GM12864 (cell line): ENCODE results near the gene SYT1.

Experiments
- DNase-seq: peaks from one replicate; pipeline ENCODE4 v3.0.0-alpha.2; 2011; ENCODE audit warnings: low read depth
- H3K4me3 ChIP-seq: 2 replicates; pipeline ENCODE4 v1.5.1; 2011; ENCODE audit warnings: mild to moderate bottlenecking, low read depth, low read length, control low read depth
- CTCF ChIP-seq: IDR thresholded peaks from 2 replicates; pipeline ENCODE4 v1.5.1; 2011; ENCODE audit warnings: low read depth, mild to moderate bottlenecking, moderate library complexity, low read length, control low read depth, inconsistent platforms; ENCODE audit errors: missing control alignments

SYT1 gene

GRCh38 chr12:79252358-79253075 lies 387.9 kb downstream of the SYT1 start:
- no peak for DNase-seq
- no peak overlapping the region for H3K4me3 ChIP-seq
- no peak for TF ChIP-seq CTCF

GRCh38 chr12:79255288-79255687 lies 390.7 kb downstream of the SYT1 start:
- no peak for TF ChIP-seq CTCF
- H3K4me3 ChIP-seq: no peak overlapping the region
- DNase-seq: no peak

GRCh38 chr12:79260923-79261322 lies 396.3 kb downstream of the SYT1 start:
- no peak for TF ChIP-seq CTCF
- no peak overlapping the region for H3K4me3 ChIP-seq
- DNase-seq: no peak

GRCh38 chr12:79262938-79263337 lies 398.4 kb downstream of the SYT1 start:
- no peak for DNase-seq
- H3K4me3 ChIP-seq: no peak overlapping the region
- no peak for TF ChIP-seq CTCF

GRCh38 chr12:79266343-79267144 lies 402.0 kb downstream of the SYT1 start:
- DNase-seq: no peak
- no peak overlapping the region for H3K4me3 ChIP-seq
- no peak for TF ChIP-seq CTCF

GRCh38 chr12:79267580-79267979 lies 403.0 kb downstream of the SYT1 start:
- no peak overlapping the region for H3K4me3 ChIP-seq
- DNase-seq: no peak
- no peak for TF ChIP-seq CTCF

GRCh38 chr12:79274501-79275064 lies 410.0 kb downstream of the SYT1 start:
- no peak for TF ChIP-seq CTCF
- H3K4me3 ChIP-seq: no peak overlapping the region
- DNase-seq: no peak
